Stimulated activated naive B cell treated with anti-CD40 and anti-IgM and Interleukin-4, amounts not matched to agents 10 μg/mL and 1 μg/mL and 100 μg/mL, for 72 hours (primary cell): ENCODE data around the gene LGALS4.
"Not testable (repeated sequence)": the region's sequence is repeated elsewhere in the genome, so short reads cannot be mapped to it uniquely, and the experiment has no call there.

Experiments used
- ATAC-seq, 2 donors: fragments of 150-1000 bp; cut with Tn5 transposase; replicated peaks; 2 replicates each; pipeline ENCODE4 v1.10.0; 2021; ENCODE audit warnings: moderate library complexity in 1 of 2
- DNase-seq: peaks from one replicate; pipeline ENCODE4 v3.0.0; 2021
- H3K27ac Mint-ChIP-seq: one replicate; pipeline ENCODE4 v1.8.0; 2022; ENCODE audit warnings: mild to moderate bottlenecking, mixed read lengths
- H3K27me3 Mint-ChIP-seq, 2 donors: one replicate each; pipeline ENCODE4 v1.8.0; 2022; ENCODE audit warnings: mixed read lengths in 2 of 2
- H3K36me3 Mint-ChIP-seq, 2 donors: one replicate each; pipeline ENCODE4 v1.8.0; 2022; ENCODE audit warnings: mixed read lengths in 2 of 2, mild to moderate bottlenecking in 1 of 2
- H3K4me1 Mint-ChIP-seq, 2 donors: one replicate each; pipeline ENCODE4 v1.8.0; 2022; ENCODE audit warnings: mixed read lengths in 2 of 2, mild to moderate bottlenecking in 1 of 2
- H3K4me3 Mint-ChIP-seq, 2 donors: one replicate each; pipeline ENCODE4 v1.8.0; 2022; ENCODE audit warnings: mild to moderate bottlenecking in 2 of 2, mixed read lengths in 2 of 2, moderate library complexity in 1 of 2
- H3K9me3 Mint-ChIP-seq, 2 donors: one replicate each; pipeline ENCODE4 v1.8.0; 2022; ENCODE audit warnings: mixed read lengths in 2 of 2, mild to moderate bottlenecking in 1 of 2

Gene LGALS4

GRCh38 chr19:38838986-38839761 lies 26.4 kb upstream of the LGALS4 start:
- Mint-ChIP-seq H3K27ac (peak overlapping the region; percentile 79), H3K4me3 (no peak overlapping the region), H3K4me1 (peaks cover 37 to 53% of the 10 kb centered on the region in 2 donors), H3K36me3 (peaks cover 63 to 73% of the 10 kb centered on the region in 2 donors), H3K9me3 (no peaks in the 10 kb centered on the region), H3K27me3 (no peaks in the 10 kb centered on the region)
- ATAC-seq (no peak), DNase-seq (no peak)

DNA sequence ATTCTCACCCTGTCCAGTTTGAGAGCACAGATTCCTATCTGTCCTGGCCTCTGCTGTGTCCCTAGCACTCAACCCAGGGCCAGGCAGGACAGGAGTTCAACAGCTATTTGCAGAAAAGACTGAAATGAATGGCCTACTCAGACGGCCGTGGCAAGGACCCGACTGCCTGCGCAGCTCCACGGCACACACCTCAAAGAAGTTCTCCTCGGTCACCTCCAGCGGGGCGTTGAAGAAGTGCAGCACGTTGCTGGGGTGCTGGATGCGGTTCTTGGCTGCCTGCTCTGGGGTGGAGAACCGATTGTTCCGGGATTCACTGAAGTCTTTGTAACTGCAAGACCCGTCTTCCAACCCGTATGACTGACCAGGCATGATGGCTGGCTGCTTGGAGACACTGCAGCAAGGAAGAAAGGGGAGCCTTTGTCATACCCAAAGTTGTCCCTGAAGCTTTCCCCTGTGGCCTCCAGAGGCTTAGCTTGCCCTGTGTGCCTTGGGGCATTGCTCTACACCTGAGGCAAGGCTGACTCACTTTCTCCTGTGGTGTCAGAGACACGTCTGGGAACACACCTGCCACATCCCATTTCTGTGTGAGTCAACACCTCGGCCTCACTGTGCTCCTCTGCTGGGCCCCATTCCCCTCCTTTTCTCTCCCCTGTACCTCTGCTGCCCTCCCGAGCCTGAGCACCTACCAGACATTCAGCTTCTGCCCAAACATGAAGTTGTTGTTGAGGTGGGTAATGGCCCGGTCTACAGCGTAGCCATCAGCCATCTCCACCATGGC lies 25.7 kb upstream of the LGALS4 start:
- peak overlapping the region; percentile 79 for H3K27ac Mint-ChIP-seq
- H3K4me3 Mint-ChIP-seq, result no peak overlapping the region
- ATAC-seq, result peak in 1 of 2 donors; percentile 9
- H3K36me3 Mint-ChIP-seq, result peaks cover 55 to 65% of the 10 kb centered on the region in 2 donors
- no peaks in the 10 kb centered on the region for H3K27me3 Mint-ChIP-seq
- no peak for DNase-seq
- no peaks in the 10 kb centered on the region for H3K9me3 Mint-ChIP-seq
- H3K4me1 Mint-ChIP-seq, result peaks cover 30 to 45% of the 10 kb centered on the region in 2 donors

GRCh38 chr19:38837656-38838121 lies 24.9 kb upstream of the LGALS4 start:
- ATAC-seq (no peak), DNase-seq (no peak)
- Mint-ChIP-seq H3K4me3 (no peak overlapping the region), H3K4me1 (peaks cover 23 to 40% of the 10 kb centered on the region in 2 donors), H3K36me3 (peaks cover 48 to 58% of the 10 kb centered on the region in 2 donors), H3K27me3 (no peaks in the 10 kb centered on the region), H3K9me3 (no peaks in the 10 kb centered on the region), H3K27ac (peak overlapping the region; percentile 14)

DNA sequence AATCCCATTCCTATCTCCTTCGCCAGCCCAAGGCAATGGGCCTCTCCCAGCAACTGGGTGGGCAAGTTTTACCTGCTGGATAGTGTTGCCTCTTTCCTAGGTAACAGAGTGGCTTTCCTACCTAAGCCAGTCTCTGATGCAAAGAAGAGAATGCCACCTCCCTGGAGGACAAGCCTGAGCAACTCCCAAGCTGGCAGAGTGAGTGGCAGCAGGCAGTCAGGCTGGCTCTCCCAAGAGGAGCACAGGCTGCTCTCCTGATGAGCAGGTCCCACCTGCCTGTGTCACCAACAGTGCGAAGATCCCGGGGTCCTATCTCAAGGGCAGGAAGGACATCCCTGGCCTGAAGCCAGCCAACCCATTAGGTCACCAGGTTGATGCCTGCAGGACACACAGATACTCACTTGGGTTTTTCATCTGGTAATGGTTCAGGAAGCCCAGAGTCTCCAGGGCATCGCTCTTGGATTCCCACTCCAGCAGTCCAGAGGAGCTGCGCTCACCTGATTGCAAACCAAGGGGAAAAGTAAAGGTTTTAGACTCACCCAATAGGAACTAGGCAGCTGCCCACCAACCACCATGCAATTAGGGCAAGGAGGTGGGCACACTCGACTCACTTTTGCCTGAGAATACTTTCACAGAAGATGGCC lies 24.4 kb upstream of the LGALS4 start:
- Mint-ChIP-seq H3K36me3 (peaks cover 43 to 52% of the 10 kb centered on the region in 2 donors), H3K4me1 (peaks cover 19 to 40% of the 10 kb centered on the region in 2 donors)

GRCh38 chr19:38836159-38836982 lies 23.6 kb upstream of the LGALS4 start:
- no peak for DNase-seq
- ATAC-seq, result no peak
- H3K27me3 Mint-ChIP-seq, result no peaks in the 10 kb centered on the region
- H3K9me3 Mint-ChIP-seq, result no peaks in the 10 kb centered on the region
- no peak overlapping the region for H3K4me3 Mint-ChIP-seq
- no peak overlapping the region for H3K27ac Mint-ChIP-seq
- H3K4me1 Mint-ChIP-seq, result peaks cover 18 to 41% of the 10 kb centered on the region in 2 donors
- H3K36me3 Mint-ChIP-seq, result peaks cover 41 to 51% of the 10 kb centered on the region in 2 donors

More for the DNA sequence above, 24.4 kb upstream of the LGALS4 start:
- H3K4me3 Mint-ChIP-seq, result no peak overlapping the region
- no peaks in the 10 kb centered on the region for H3K27me3 Mint-ChIP-seq
- ATAC-seq (no peak), DNase-seq (no peak)
- no peaks in the 10 kb centered on the region for H3K9me3 Mint-ChIP-seq
- peak overlapping the region; percentile 17 for H3K27ac Mint-ChIP-seq

DNA sequence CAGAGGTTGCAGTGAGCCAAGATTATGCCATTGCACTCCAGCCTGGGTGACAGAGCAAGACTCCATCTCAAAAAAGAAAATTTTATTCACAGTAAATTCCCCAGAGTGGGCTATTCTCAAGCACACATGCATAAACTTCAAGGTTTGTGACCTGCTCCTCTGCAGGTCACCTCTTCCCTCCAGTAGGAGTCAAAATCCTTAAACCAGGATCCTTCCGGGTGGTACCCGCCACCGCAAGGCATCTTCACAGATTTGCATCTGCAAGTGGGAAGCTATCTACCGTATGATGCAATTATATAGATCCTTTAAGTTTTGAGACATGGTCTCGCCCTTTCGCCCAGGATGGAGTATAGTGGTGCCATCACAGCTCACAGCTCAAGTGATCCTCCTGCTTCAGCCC lies 21.8 kb upstream of the LGALS4 start:
- Mint-ChIP-seq H3K4me1 (peaks cover 17 to 46% of the 10 kb centered on the region in 2 donors), H3K4me3 (no peak overlapping the region), H3K36me3 (peaks cover 38 to 47% of the 10 kb centered on the region in 2 donors), H3K27me3 (no peaks in the 10 kb centered on the region), H3K9me3 (no peaks in the 10 kb centered on the region), H3K27ac (peak overlapping the region; percentile 31)
- no peak for DNase-seq
- ATAC-seq, result no peak

GRCh38 chr19:38834104-38834490 lies 21.4 kb upstream of the LGALS4 start:
- DNase-seq (no peak), ATAC-seq (no peak)
- H3K9me3 Mint-ChIP-seq, result no peaks in the 10 kb centered on the region
- H3K27me3 Mint-ChIP-seq, result no peaks in the 10 kb centered on the region
- peaks cover 17 to 45% of the 10 kb centered on the region in 2 donors for H3K4me1 Mint-ChIP-seq
- peaks cover 34 to 45% of the 10 kb centered on the region in 2 donors for H3K36me3 Mint-ChIP-seq
- peak overlapping the region; percentile 31 for H3K27ac Mint-ChIP-seq
- H3K4me3 Mint-ChIP-seq, result no peak overlapping the region

- H3K9me3 Mint-ChIP-seq, result no peaks in the 10 kb centered on the region
- no peak for ATAC-seq
- peaks cover 12 to 38% of the 10 kb centered on the region in 2 donors for H3K4me1 Mint-ChIP-seq
- no peak for DNase-seq
- H3K27ac Mint-ChIP-seq, result peak overlapping the region; percentile 26
- peaks cover 31 to 40% of the 10 kb centered on the region in 2 donors for H3K36me3 Mint-ChIP-seq
- H3K4me3 Mint-ChIP-seq, result no peak overlapping the region
- H3K27me3 Mint-ChIP-seq, result no peaks in the 10 kb centered on the region
Measured at GRCh38 chr19:38833092-38833425, 20.3 kb upstream of the LGALS4 start.

GRCh38 chr19:38831142-38831605 lies 18.4 kb upstream of the LGALS4 start:
- DNase-seq (peak; percentile 44), ATAC-seq (peak; percentile 71 to 77)
- H3K9me3 Mint-ChIP-seq, result no peaks in the 10 kb centered on the region
- H3K27ac Mint-ChIP-seq, result peak overlapping the region; percentile 97
- H3K36me3 Mint-ChIP-seq, result peaks cover 23 to 42% of the 10 kb centered on the region in 2 donors
- H3K27me3 Mint-ChIP-seq, result no peaks in the 10 kb centered on the region
- peaks cover 16 to 49% of the 10 kb centered on the region in 2 donors for H3K4me1 Mint-ChIP-seq
- H3K4me3 Mint-ChIP-seq, result peak overlapping the region; percentile 92 to 99

- H3K27me3 Mint-ChIP-seq, result no peaks in the 10 kb centered on the region
- no peaks in the 10 kb centered on the region for H3K9me3 Mint-ChIP-seq
- DNase-seq, result no peak
- peak overlapping the region; percentile 97 for H3K27ac Mint-ChIP-seq
- peaks cover 16 to 45% of the 10 kb centered on the region in 2 donors for H3K4me1 Mint-ChIP-seq
- peak overlapping the region; percentile 92 to 99 for H3K4me3 Mint-ChIP-seq
- no peak for ATAC-seq
- H3K36me3 Mint-ChIP-seq, result peaks cover 16 to 35% of the 10 kb centered on the region in 2 donors
Measured at GRCh38 chr19:38830039-38830733, 17.4 kb upstream of the LGALS4 start.

DNA sequence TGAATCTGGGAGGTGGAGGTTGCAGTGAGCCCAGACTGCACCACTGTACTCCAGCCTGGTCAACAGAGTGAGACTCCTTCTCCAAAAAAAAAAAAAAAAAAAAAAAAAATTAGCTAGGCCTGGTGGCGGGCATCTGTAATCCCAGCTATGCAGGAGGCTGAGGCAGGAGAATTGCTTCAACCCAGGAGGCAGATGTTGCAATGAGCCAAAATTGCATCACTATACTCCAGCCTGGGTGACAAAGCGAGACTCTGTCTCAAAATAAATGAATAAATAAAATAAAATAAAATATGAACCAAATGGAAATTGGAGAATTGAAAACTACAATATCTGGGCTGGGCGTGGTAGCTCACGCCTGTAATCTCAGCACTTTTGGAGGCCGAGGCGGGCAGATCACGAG lies 16.5 kb upstream of the LGALS4 start:
- Mint-ChIP-seq H3K36me3 (peaks cover 21 to 41% of the 10 kb centered on the region in 2 donors), H3K4me1 (peaks cover 16 to 45% of the 10 kb centered on the region in 2 donors)
- H3K9me3 Mint-ChIP-seq, DNase-seq, ATAC-seq, H3K4me3 Mint-ChIP-seq, H3K27ac Mint-ChIP-seq, H3K27me3 Mint-ChIP-seq: not testable (repeated sequence)

DNA sequence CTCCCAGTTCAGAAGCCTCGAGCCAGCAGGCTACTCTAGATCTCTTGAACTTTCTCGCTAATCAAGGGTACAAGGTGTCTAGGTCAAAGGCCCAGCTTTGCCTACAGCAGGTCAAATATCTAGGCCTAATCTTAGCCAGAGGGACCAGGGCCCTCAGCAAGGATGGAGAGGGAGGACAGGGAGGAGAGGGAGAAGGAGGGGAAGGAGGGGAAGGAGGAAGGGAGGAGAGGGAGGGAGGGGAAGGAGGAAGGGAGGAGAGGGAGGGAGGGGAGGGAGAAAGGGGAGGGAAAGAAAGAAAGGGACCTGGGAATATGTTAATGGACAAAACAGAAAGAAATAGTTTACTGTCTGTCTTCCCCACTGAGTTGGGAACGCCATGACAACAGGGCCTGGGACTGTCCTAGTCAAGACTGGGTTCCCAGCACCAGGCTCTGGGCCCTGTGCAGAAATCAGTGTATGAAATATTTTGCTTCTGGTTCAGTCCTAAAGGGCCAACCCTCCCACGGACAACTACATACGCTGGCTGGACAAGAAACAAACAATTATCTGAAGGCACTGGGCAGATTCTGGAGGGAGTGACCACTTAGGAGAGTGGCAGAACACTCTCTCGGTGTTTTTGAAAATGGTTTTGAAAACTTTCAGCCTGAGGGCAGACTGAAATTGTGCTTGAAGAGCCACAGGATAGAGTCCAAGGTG lies 14.3 kb upstream of the LGALS4 start:
- Mint-ChIP-seq H3K27me3 (no peaks in the 10 kb centered on the region), H3K4me1 (peaks cover 20 to 43% of the 10 kb centered on the region in 2 donors), H3K27ac (no peak overlapping the region), H3K4me3 (no peak overlapping the region), H3K9me3 (peaks cover 6 to 7% of the 10 kb centered on the region in 2 donors), H3K36me3 (peaks cover 40 to 59% of the 10 kb centered on the region in 2 donors)
- no peak for DNase-seq
- no peak for ATAC-seq
